HG02943 (cell line): ENCODE measurements around the gene OBSL1.

ENCODE experiments used
- ATAC-seq: cut with Tn5 transposase; IDR thresholded peaks from one replicate; pipeline ENCODE4 v1.9.1; 2021; ENCODE audit warnings: mild to moderate bottlenecking, low read depth, moderate library complexity; ENCODE audit not compliant: unreplicated experiment

The OBSL1 gene

GRCh38 chr2:219536967-219537366, 34.4 kb downstream of the OBSL1 start:
- no peak for ATAC-seq

GRCh38 chr2:219536425-219536824, 34.9 kb downstream of the OBSL1 start:
- no peak for ATAC-seq

DNA sequence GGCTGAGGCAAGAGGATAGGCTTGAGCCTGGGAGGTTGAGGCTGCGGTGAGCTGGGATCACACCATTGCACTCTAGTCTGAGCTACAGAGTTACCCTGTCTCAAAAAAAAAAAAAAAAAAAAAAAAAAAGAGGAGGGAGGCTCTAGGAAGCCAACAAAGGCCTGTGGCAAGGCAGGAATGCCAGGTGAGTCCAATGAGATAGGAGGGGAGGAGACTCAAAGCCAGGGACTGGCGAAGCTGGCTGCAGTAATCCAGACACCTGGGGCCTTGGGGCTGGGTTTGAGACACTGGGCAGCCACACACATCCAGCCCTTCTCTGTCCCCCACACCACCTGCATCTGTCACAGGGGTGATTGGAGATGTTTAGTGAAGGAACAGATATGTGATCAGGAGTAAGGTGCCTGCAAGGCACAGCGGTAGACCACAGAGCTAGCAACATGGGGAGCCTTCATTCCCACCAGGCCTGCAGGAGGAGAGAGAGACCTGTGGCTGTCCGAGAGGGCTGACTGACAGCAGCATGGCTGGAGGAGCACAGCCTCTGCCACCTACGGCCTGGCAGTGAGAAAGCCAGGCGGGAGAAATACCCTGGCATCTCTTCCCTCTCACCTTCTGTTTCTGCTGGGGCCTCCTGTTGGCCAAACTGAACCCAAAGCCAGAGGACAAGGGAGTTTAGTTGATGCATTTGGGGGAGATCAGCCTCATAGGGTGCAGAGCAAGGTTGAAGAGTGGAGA, 37.2 kb downstream of the OBSL1 start:
- ATAC-seq, result no peak

DNA sequence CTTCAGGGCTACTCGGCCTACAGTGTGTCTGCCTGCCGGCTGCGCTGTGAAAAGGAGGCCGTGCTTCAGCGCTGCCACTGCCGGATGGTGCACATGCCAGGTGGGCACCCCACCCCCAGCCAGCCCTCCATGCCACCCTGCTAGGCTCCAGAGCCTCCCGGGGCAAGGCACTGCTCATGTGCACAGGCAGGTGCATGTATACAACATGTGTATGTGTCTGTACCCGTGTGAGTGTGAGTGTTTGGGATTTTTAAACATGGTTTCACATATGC, 39.0 kb downstream of the OBSL1 start:
- no peak for ATAC-seq

- ATAC-seq, result no peak
Observed at GRCh38 chr2:219531639-219532377, 39.5 kb downstream of the OBSL1 start.

GRCh38 chr2:219530048-219530963, 41.0 kb downstream of the OBSL1 start:
- ATAC-seq, result peak; percentile 69

DNA sequence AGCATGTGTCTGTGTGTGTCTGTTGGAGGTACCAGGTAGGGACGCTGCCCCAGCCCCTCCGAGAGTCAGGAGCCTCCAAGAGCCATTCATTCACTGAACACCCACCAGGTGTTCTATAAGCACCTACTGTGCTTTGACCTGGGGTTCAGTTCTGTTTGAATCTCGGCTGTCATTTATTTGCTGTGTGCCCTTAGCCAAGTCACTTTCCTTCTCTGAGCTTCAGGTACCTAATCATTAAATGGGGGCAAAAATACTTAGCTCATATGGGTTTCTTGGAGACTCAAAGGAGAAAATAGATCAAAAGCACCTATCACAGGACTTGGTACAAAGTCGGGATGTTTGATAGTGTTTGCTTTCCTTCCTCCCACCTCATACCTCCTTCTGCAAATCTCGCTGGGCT, 43.9 kb downstream of the OBSL1 start:
- ATAC-seq, result no peak

- no peak for ATAC-seq
Observed at GRCh38 chr2:219527076-219527394, 44.3 kb downstream of the OBSL1 start.

GRCh38 chr2:219526320-219527075, 44.8 kb downstream of the OBSL1 start:
- ATAC-seq, result no peak

DNA sequence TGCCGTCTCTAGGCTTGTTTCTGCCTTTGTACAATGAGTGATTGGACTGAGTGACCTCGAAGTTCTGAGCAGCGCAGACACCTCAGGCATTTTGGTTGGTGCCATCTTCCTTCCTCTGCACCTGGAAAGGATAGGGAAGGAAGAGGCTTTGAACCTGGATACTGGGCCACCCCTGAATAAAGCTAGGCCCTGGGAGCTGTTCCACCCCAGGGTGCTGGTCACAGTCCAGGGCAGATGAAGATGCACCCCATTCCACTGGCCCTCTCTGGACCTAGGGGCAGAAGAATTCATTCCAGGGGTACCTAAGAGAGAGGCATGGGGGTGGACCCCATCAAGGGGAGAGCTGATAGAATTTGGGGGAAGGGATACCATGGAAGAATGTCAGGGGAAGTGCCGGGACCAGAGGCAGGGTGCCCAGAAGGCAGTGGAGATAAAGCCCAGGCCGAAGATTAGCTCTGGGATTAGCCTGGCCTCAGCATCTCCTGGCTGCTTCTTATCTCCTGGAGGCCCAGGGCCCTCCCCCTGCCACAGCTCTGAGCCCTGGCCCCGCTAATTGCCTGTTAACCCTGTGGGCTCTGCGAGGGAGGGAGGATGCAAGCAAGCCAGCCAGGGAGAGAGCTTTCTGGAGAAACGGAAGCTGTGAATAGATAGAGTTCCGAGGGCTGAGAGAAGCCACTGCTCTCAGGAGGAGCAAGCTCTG, 45.7 kb downstream of the OBSL1 start:
- no peak for ATAC-seq

DNA sequence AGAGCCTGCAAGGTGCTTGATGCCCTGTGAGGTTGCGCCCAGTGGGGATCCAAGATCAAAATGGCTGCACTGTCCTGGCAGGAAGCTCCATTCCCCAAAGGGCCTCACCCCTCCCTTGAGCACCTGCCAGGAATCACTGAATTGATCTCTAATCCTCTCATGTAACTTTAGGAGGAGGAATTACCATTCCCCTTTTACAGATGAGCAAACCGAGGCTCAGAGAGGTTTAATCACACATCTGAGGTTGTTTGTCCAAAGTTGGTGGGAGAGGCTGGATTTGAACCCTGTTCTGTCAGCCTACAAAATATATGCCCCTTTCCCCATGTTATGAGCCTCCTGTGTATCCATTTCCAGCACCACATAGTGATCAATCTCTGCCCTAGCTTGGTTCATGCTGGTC, 46.5 kb downstream of the OBSL1 start:
- ATAC-seq, result no peak

- no peak for ATAC-seq
Observed at GRCh38 chr2:219523031-219523671, 48.2 kb downstream of the OBSL1 start.

- no peak for ATAC-seq
Observed at GRCh38 chr2:219522111-219523030, 49.0 kb downstream of the OBSL1 start.

- ATAC-seq, result no peak
Observed at GRCh38 chr2:219521066-219521880, 50.1 kb downstream of the OBSL1 start.

DNA sequence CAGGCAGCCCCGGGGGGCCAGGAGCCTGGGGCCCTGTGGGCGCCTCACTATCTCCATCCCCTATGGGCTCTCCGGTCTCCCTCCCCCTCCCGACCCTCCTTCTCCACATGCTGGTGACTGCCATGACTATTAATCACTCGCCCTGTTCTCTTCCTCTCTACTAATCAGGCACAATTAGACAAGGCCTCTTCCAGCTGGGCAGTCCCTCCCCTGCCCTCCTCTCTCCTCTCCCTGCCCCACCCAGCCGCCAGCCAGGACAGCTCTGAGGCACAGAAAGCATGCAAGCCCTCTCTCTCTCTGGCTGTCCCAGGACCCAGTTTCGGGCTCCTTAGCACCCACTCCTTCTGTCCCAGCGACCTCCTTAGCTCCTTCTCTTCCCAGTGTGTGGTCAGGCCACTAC, 51.3 kb downstream of the OBSL1 start:
- no peak for ATAC-seq

- no peak for ATAC-seq
Observed at GRCh38 chr2:219519526-219519916, 51.8 kb downstream of the OBSL1 start.

- no peak for ATAC-seq
Observed at GRCh38 chr2:219517954-219518778, 53.2 kb downstream of the OBSL1 start.
